Astrocyte (in vitro differentiated cells and primary cell): ENCODE results near the gene TKTL2.

Experiments used
- EZH2 ChIP-seq: IDR thresholded peaks from 2 replicates; pipeline ENCODE4 v1.6.1; 2012; ENCODE audit warnings: mild to moderate bottlenecking, low read length, inconsistent platforms; ENCODE audit not compliant: insufficient read depth
- TF ChIP-seq, protein P1 (sequence below): IDR thresholded peaks from 2 replicates; pipeline ENCODE4 v1.5.1; 2011; ENCODE audit warnings: low read depth, mild to moderate bottlenecking, inconsistent platforms, low read length, moderate library complexity; ENCODE audit not compliant: insufficient read depth

DNA sequence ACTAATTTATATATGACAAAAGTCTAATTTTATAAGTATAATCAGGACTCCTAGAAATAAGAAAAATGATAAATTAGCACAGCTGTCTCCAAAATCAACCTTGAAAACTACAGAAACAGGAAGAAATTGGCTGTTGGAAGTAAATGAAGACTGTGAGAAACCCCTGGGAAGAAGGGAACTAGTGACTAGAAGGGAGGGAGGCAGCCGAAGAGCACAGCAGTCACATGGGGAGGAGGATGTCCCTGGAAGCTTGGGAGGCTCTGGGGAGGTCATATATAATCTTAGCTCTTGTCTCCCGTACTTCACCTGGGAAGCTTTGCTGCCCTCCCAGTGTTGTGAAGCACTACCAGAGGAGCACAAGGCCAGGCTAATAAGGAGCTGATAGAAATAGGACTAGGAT, 12.0 kb upstream of the TKTL2 start:
- TF ChIP-seq, protein P1, sequence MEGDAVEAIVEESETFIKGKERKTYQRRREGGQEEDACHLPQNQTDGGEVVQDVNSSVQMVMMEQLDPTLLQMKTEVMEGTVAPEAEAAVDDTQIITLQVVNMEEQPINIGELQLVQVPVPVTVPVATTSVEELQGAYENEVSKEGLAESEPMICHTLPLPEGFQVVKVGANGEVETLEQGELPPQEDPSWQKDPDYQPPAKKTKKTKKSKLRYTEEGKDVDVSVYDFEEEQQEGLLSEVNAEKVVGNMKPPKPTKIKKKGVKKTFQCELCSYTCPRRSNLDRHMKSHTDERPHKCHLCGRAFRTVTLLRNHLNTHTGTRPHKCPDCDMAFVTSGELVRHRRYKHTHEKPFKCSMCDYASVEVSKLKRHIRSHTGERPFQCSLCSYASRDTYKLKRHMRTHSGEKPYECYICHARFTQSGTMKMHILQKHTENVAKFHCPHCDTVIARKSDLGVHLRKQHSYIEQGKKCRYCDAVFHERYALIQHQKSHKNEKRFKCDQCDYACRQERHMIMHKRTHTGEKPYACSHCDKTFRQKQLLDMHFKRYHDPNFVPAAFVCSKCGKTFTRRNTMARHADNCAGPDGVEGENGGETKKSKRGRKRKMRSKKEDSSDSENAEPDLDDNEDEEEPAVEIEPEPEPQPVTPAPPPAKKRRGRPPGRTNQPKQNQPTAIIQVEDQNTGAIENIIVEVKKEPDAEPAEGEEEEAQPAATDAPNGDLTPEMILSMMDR, result no peak
- TF ChIP-seq EZH2, result no peak
